Activated CD4-positive, CD25-positive, alpha-beta regulatory T cell treated with anti-CD3 and anti-CD28 coated beads, Interleukin-2, amount 50 U/mL, for 72 hours (primary cell): ENCODE data around the gene CALML5.

ENCODE experiments used
- DNase-seq: peaks from one replicate; pipeline ENCODE4 v3.0.0; 2021

Gene CALML5

DNA sequence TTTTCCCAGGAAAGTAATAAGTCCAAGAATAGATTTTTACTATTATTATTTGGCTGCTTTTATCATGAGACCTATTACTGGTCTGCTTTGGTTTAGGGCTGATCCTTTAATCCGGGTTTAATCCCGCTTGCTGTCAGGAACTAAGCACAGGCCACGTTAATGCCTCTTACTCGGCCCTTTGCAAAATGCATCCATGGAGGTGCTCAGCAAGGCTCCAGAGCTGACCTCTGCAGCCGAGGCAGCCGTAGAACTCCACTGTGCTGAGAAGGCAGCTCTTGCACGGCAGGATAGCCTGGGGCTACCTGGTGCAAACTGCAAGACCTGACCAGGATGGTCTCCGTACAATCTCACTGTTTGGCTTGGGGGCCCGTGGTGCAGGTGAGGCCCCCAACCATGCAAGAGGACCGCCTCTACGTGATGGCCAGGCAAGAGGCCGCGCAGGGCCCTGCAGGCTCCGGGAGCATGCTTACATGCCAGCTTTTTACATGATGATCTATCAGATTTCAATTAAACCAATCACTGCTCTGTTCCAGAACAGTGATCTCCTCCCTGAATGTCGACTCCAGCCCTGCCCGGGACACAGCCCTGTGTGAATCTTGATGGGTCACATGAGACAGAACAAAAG, 15.0 kb upstream of the CALML5 start:
- DNase-seq, result no peak

GRCh38 chr10:5512881-5513612, 13.7 kb upstream of the CALML5 start:
- no peak for DNase-seq

DNA sequence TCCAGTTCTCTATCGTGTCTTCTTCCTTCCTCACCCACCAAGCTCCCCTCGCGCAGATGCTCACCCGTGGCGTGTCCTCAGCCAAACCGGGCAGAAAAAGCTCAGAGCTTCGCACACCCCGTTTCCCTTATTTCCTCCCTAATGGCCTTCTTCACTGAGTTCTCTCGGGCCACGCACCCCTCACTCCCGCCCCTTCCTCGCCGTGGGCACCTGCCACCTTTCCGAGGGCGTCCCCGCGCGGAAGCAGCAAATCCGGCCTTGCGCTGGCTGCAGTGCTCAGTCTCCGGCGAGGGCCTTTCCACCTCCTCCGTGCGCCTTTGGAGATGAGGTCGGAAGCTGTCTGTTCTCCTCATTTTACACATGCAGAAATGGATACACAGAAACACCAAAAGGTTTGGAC, 13.0 kb upstream of the CALML5 start:
- no peak for DNase-seq

- DNase-seq, result no peak
Observed at GRCh38 chr10:5511885-5512280, 12.5 kb upstream of the CALML5 start.

DNA sequence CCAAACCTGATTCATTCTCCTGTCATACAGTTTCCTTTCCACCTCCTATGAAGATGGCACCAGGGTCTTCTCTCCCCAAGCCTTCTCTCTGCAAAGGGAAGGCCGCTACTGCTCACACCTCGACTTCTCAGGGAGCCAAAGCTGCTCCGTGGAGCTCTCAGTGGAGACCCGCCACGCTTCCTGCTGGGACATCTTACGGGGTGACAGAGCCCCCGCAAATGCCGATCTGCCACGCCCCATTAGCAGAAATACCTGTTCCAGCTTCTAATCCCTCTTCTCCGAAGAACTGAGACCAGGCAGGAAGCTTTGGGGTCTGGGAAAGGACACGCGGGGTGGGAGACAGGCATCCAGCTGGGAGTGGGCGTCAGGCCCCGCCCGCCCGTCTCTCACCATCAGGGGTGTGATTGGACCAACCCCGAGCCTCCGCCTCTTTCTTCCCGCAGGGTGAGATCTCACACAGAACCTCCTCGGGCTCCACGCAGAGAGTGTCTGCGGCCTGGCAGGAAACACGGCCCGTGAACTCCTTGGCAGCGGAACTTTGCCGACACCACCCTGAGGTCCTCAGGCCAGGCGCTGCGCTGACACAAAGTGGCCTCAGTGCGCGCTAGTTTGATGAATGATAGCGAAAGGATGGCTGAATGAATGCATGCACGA, 12.0 kb upstream of the CALML5 start:
- DNase-seq, result no peak

- DNase-seq, result no peak
Observed at GRCh38 chr10:5510281-5511072, 11.1 kb upstream of the CALML5 start.

- no peak for DNase-seq
Observed at GRCh38 chr10:5509691-5510090, 10.3 kb upstream of the CALML5 start.

DNA sequence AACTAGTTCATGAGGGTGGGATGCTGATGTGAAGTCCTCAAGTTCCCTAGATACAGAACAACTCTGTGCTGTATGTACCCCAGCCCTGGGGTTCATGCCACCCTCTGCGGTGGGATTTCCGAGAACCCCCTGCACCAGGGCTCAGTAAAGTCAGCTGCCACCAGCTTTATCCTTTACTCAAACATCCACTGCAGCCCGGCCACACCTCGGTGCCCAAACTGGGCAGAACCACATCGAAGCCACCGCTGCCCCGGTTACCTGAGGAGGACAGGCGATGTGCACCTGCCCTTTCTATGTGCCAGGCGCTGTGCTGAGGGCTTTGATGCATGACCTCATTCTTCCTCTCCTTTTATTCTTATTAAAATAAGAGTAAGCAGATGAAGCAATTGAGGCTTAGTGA, 9.9 kb upstream of the CALML5 start:
- DNase-seq, result no peak

- no peak for DNase-seq
Observed at GRCh38 chr10:5508786-5509185, 9.4 kb upstream of the CALML5 start.

DNA sequence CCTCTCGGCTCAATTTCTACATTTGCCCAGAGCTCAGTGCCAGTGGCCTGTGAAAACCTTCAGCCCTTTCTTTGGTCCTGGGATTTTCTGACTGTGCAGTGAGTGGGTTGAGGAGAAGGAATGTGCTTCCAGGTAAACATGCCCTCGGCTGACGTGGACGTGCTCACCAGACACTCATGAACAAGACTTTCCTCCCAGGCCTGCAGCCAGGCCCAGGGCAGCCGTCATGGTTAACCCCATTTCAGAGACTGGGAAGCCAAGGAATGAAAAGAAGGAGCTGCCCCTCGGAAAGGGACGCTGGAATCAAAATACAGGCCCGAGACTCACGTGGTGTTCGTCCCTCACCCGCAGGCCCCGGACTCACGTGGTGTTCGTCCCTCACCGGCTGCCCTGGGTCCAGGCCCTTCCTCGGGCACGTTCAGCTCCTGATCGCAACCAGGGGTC, 8.8 kb upstream of the CALML5 start:
- no peak for DNase-seq

DNA sequence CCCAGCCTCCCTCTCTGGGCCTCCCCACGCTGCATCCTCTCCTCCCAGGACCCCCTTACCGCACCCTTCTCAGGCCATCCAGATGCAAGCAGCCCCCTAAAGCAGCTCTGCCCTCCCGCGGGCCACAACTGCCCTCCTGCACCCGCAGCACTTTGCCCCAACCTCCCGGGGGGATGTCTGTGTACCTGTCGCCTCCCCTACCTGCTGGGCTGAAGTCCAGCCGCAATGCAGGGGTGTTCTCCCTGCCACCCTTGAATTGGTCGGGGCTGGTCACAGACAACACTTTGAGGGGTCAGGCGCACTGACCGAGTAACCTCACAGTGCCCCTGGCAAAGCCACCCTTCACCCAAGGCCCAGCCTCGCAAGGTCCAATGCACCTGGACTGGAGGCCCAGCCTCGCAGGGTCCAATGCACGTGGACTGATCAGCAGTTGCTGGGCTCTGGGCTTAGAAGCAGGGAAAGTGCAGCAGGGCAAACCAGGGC, 8.3 kb upstream of the CALML5 start:
- DNase-seq, result no peak

DNA sequence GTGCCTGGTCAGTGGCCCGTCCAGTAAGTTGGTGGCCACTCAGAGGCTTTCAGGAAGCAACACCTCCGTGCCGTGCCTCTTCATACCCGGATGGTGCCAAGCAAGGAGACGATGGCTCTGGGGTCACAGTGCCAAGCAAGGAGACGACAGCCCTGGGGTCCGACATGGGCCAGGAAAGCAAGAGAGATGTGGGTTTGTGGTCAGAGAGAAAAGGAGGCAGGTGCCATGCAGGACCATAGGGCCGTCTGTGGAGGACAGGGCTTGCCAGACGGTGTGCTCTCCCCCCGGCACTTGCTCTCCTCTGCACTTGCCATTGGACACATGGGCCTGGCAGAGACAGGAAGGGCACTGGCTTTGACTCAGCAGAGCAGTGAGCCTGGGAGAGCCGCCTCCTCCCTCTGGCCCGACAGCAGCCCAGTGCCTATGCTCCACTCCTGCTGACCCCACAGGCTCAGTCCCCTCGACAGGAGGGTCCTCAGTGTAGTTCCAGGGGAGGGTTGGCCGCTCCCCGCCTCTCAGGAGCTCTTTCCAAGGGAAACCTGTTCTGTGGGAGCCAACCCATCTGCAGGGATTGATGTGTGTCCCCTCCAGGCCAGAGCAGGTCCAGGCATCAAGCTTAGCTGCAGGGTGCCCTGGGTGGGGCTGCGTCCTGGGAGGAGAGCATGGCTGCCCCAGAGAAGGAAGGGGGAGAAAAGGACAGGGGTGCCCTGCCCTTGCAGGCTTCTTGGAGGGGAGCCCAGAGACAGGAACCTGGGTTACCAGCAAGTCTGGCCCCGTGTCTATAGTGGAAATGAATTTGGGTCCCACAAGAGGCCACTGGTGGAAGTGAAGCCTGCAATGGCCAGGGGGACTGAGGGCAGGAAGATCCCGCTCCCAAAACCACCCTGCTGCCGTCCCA, 7.6 kb upstream of the CALML5 start:
- no peak for DNase-seq

DNA sequence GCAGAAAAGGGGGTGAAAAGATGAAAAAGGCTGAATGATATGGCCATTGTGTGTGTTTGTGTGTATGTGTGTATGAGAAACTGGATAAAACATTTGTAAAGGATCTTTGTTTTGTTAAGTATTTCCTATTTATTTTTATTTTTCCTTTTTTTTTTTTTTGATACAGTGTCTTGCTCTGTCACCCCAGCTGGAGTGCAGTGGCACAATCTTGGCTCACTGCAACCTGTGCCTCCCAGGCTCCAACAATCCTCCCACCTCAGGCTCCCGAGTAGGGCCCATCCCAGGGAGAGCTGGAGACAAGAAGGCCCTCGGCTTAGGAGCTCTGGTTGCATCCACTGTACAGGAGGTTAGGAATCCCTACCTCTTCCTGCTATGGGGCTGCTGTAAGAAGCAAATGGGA, 6.9 kb upstream of the CALML5 start:
- DNase-seq, result no peak

- no peak for DNase-seq
Observed at GRCh38 chr10:5504146-5505072, 5.0 kb upstream of the CALML5 start.

DNA sequence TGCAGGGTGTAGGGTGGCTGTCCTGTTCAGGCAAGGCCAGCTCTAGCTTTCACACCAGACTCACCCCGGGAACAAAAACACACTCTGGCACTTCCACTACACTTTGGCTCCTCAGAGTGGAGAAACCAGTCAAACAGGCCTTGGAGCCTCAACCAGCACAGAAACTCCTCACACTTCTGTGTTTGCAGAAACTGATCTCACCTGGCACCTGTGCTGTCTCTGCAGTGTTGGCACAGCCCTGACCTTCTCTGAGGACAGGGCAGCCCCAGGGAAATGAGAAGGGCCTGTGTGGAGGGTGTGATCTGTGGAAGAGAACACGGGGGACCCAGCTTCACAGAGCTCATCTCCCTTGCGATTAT, 4.1 kb upstream of the CALML5 start:
- no peak for DNase-seq

GRCh38 chr10:5502571-5503476, 3.5 kb upstream of the CALML5 start:
- no peak for DNase-seq

GRCh38 chr10:5502061-5502521, 2.7 kb upstream of the CALML5 start:
- DNase-seq, result no peak

GRCh38 chr10:5500910-5501309, 1.5 kb upstream of the CALML5 start:
- DNase-seq, result no peak

GRCh38 chr10:5500162-5500670, 846 bp upstream of the CALML5 start:
- DNase-seq, result no peak
